Right lobe of liver (tissue), 4 donors: ENCODE measurements around the gene FIGN.

Source experiments
- CTCF ChIP-seq, 4 donors: fragments of 200-600 bp in 3 of 4; fragments of 450-650 bp in 1 of 4; IDR thresholded peaks; one replicate each; pipeline versions ENCODE4 v1.5.1 to v1.8.0; 2016 to 2022; ENCODE audit warnings: antibody characterized with exemption in 4 of 4, mild to moderate bottlenecking in 2 of 4
- POLR2A ChIP-seq: fragments of 450-650 bp; IDR thresholded peaks from one replicate; pipeline ENCODE4 v1.6.1; 2017; ENCODE audit warnings: antibody characterized with exemption, mild to moderate bottlenecking
- donor health status: DM: no; HTN: no; CAD: no.
- donor health status: DM: no; HTN: no; CAD: no.
- donor health status: DM: no; HTN: yes; CAD: no.

GRCh38 chr2:163667064-163667887 is 68.5 kb downstream of the FIGN start:
- TF ChIP-seq CTCF (IDR thresholded peaks at IDR 0.05) (no peak), POLR2A (no peak)
